ENCODE results near the gene CFAP91.

DNA sequence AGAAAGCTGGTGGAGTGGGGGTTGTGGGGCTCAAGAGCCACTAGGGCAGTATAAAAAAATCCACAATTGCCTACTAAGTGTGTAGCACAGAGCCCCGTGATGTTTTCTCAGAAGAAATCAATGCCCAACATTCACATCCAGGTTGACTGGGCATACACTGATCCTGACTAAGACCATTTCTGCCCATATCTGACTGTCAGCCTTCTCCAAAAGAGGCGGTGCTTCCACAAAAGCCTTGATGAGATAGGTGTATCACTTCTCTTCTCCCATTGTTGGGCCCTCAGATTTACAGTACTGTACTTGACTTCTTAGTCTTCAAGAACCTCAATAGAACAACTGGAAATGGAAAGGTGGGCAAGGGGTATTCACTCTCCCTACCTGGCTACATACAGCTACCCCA lies 43.8 kb upstream of the CFAP91 start:
- TF ChIP-seq EGR1 (conservative IDR thresholded peaks at IDR 0.05) (no peak), POLR2A (conservative IDR thresholded peaks at IDR 0.05) (no peak), ZNF263 (CRISPR knock-in tag; IDR thresholded peaks at IDR 0.05; ENCODE audit: borderline replicate concordance) (no peak), TAF9B (IDR thresholded peaks at IDR 0.05; ENCODE audit: partially characterized antibody) (no peak), SPI1 (IDR thresholded peaks at IDR 0.05; ENCODE audit: borderline replicate concordance, low read depth, low read length) (no peak), LARP7 (IDR thresholded peaks at IDR 0.05) (no peak), ZNF644 (tag; IDR thresholded peaks at IDR 0.05; ENCODE audit: low read depth) (no peak), ZNF253 (CRISPR knock-in tag; conservative IDR thresholded peaks at IDR 0.05) (no peak), ZNF444 (CRISPR knock-in tag; IDR thresholded peaks at IDR 0.05) (no peak)
- TF ChIP-seq, protein P1, sequence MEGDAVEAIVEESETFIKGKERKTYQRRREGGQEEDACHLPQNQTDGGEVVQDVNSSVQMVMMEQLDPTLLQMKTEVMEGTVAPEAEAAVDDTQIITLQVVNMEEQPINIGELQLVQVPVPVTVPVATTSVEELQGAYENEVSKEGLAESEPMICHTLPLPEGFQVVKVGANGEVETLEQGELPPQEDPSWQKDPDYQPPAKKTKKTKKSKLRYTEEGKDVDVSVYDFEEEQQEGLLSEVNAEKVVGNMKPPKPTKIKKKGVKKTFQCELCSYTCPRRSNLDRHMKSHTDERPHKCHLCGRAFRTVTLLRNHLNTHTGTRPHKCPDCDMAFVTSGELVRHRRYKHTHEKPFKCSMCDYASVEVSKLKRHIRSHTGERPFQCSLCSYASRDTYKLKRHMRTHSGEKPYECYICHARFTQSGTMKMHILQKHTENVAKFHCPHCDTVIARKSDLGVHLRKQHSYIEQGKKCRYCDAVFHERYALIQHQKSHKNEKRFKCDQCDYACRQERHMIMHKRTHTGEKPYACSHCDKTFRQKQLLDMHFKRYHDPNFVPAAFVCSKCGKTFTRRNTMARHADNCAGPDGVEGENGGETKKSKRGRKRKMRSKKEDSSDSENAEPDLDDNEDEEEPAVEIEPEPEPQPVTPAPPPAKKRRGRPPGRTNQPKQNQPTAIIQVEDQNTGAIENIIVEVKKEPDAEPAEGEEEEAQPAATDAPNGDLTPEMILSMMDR (IDR thresholded peaks at IDR 0.05 in 2 of 3, conservative IDR thresholded peaks at IDR 0.05 in 1 of 3; ENCODE audit: insufficient read depth in 2 of 3, low read depth in 1 of 3, low read length in 3 of 3): no peak
- TF ChIP-seq, protein P2, sequence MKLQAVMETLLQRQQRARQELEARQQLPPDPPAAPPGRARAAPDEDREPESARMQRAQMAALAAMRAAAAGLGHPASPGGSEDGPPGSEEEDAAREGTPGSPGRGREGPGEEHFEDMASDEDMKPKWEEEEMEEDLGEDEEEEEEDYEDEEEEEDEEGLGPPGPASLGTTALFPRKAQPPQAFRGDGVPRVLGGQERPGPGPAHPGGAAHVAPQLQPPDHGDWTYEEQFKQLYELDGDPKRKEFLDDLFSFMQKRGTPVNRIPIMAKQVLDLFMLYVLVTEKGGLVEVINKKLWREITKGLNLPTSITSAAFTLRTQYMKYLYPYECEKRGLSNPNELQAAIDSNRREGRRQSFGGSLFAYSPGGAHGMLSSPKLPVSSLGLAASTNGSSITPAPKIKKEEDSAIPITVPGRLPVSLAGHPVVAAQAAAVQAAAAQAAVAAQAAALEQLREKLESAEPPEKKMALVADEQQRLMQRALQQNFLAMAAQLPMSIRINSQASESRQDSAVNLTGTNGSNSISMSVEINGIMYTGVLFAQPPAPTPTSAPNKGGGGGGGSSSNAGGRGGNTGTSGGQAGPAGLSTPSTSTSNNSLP (IDR thresholded peaks at IDR 0.05; ENCODE audit: borderline replicate concordance, low read depth, low read length): no peak
- TF ChIP-seq, protein P3, sequence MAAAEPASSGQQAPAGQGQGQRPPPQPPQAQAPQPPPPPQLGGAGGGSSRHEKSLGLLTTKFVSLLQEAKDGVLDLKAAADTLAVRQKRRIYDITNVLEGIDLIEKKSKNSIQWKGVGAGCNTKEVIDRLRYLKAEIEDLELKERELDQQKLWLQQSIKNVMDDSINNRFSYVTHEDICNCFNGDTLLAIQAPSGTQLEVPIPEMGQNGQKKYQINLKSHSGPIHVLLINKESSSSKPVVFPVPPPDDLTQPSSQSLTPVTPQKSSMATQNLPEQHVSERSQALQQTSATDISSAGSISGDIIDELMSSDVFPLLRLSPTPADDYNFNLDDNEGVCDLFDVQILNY (CRISPR knock-in tag; IDR thresholded peaks at IDR 0.05): no peak
- TF ChIP-seq, protein P4, sequence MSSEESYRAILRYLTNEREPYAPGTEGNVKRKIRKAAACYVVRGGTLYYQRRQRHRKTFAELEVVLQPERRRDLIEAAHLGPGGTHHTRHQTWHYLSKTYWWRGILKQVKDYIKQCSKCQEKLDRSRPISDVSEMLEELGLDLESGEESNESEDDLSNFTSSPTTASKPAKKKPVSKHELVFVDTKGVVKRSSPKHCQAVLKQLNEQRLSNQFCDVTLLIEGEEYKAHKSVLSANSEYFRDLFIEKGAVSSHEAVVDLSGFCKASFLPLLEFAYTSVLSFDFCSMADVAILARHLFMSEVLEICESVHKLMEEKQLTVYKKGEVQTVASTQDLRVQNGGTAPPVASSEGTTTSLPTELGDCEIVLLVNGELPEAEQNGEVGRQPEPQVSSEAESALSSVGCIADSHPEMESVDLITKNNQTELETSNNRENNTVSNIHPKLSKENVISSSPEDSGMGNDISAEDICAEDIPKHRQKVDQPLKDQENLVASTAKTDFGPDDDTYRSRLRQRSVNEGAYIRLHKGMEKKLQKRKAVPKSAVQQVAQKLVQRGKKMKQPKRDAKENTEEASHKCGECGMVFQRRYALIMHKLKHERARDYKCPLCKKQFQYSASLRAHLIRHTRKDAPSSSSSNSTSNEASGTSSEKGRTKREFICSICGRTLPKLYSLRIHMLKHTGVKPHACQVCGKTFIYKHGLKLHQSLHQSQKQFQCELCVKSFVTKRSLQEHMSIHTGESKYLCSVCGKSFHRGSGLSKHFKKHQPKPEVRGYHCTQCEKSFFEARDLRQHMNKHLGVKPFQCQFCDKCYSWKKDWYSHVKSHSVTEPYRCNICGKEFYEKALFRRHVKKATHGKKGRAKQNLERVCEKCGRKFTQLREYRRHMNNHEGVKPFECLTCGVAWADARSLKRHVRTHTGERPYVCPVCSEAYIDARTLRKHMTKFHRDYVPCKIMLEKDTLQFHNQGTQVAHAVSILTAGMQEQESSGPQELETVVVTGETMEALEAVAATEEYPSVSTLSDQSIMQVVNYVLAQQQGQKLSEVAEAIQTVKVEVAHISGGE (CRISPR knock-in tag; IDR thresholded peaks at IDR 0.05): no peak
- TF ChIP-seq, protein P5, sequence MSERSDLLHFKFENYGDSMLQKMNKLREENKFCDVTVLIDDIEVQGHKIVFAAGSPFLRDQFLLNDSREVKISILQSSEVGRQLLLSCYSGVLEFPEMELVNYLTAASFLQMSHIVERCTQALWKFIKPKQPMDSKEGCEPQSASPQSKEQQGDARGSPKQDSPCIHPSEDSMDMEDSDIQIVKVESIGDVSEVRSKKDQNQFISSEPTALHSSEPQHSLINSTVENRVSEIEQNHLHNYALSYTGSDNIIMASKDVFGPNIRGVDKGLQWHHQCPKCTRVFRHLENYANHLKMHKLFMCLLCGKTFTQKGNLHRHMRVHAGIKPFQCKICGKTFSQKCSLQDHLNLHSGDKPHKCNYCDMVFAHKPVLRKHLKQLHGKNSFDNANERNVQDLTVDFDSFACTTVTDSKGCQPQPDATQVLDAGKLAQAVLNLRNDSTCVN (CRISPR knock-in tag; IDR thresholded peaks at IDR 0.05): no peak
